Endothelial cell of umbilical vein (primary cell): ENCODE results near the gene IL6ST. TPM values are rescaled to one million over a fixed set of nuclear protein-coding genes. Genes with fewer than 3 reads are reported as not detected.

Experiments used
- BruUV-seq: library from RNA; stranded (reverse); fragments of 400-500 nt; replicated peaks from 2 replicates; lab custom pipeline; 2021; lab: Mats Ljungman, UMichigan
- CTCF ChIA-PET: fragments of 300-600, 350-600 bp; sonication (Branson Sonifier 250); formaldehyde crosslinking; loops from one replicate; lab custom pipeline; 2021; ENCODE audit warnings: antibody characterized with exemption, inconsistent platforms; lab: Charles Lee
- POLR2A ChIA-PET: fragments of 300-600, 350-600 bp; sonication (Branson Sonifier 250); formaldehyde crosslinking; loops from one replicate; lab custom pipeline; 2021; ENCODE audit warnings: antibody characterized with exemption, inconsistent platforms; lab: Charles Lee
- DNase-seq: peaks from one replicate; pipeline ENCODE4 v3.0.0-alpha.2; 2011; ENCODE audit warnings: low read depth, low spot score
- FAIRE-seq: peaks from 2 replicates; lab custom pipeline; 2011; peaks lifted over from hg19 to GRCh38; lab: Jason Lieb, UNC
- H2AFZ ChIP-seq: 2 replicates; pipeline ENCODE4 v1.6.0; 2012; ENCODE audit warnings: low read depth, low read length, control low read depth, inconsistent platforms
- H3K27ac ChIP-seq: 2 replicates; pipeline ENCODE4 v1.5.1; 2011; ENCODE audit warnings: low read depth, mild to moderate bottlenecking, control low read depth, low read length, moderate library complexity; ENCODE audit not compliant: insufficient read depth
- H3K27me3 ChIP-seq, 2 experiments: 2 replicates each; pipeline versions ENCODE4 v1.6.0 to v1.6.1; 2011; ENCODE audit warnings: low read length in 2 of 2, mixed read lengths in 1 of 2; ENCODE audit not compliant: control insufficient read depth in 2 of 2, insufficient read depth in 2 of 2
- H3K36me3 ChIP-seq, 2 experiments: 2 replicates in 1 of 2; 3 replicates in 1 of 2; pipeline ENCODE4 v1.5.1; 2011; ENCODE audit warnings: low read length in 2 of 2, mild to moderate bottlenecking in 1 of 2, moderate library complexity in 1 of 2; ENCODE audit not compliant: control insufficient read depth in 2 of 2, insufficient read depth in 2 of 2; ENCODE audit errors: extremely low read depth in 1 of 2
- H3K4me1 ChIP-seq: 3 replicates; pipeline ENCODE4 v1.5.1; 2011; ENCODE audit warnings: mild to moderate bottlenecking, low read length; ENCODE audit not compliant: control insufficient read depth, insufficient read depth; ENCODE audit errors: extremely low read depth
- H3K4me2 ChIP-seq: 2 replicates; pipeline ENCODE4 v1.6.1; 2011; ENCODE audit warnings: low read length, control low read depth, mixed read lengths; ENCODE audit not compliant: insufficient read depth
- H3K4me3 ChIP-seq, 3 experiments: fragments of 200-600 bp in 1 of 3; sonication (generic), shearing (Covaris generic) in 1 of 3; replicated peaks in 1 of 3; 2 replicates each; pipeline ENCODE4 v1.5.1; 2011 to 2016; ENCODE audit warnings: control low read depth in 3 of 3, low read length in 3 of 3, mild to moderate bottlenecking in 2 of 3, inconsistent platforms in 1 of 3, low read depth in 1 of 3, moderate library complexity in 1 of 3; ENCODE audit not compliant: insufficient read depth in 1 of 3
- H3K79me2 ChIP-seq: 2 replicates; pipeline ENCODE4 v1.6.0; 2012; ENCODE audit warnings: low read length, inconsistent platforms; ENCODE audit not compliant: control insufficient read depth, insufficient read depth
- H3K9ac ChIP-seq: replicated peaks from 2 replicates; pipeline ENCODE3; 2011; ENCODE audit warnings: low read length, control low read depth; ENCODE audit not compliant: insufficient read depth; ENCODE audit errors: extremely low read depth
- H3K9me1 ChIP-seq: replicated peaks from 3 replicates; pipeline ENCODE4 v1.6.0; 2011; ENCODE audit warnings: mild to moderate bottlenecking, low read length; ENCODE audit not compliant: control insufficient read depth, insufficient read depth; ENCODE audit errors: extremely low read depth
- H3K9me3 ChIP-seq: replicated peaks from 2 replicates; pipeline ENCODE4 v1.5.1; 2012; ENCODE audit warnings: low read length, inconsistent platforms; ENCODE audit not compliant: control insufficient read depth, insufficient read depth
- H4K20me1 ChIP-seq: replicated peaks from 2 replicates; pipeline ENCODE3; 2011; ENCODE audit warnings: mild to moderate bottlenecking, low read length; ENCODE audit not compliant: control insufficient read depth, insufficient read depth; ENCODE audit errors: extremely low read depth
- CTCF ChIP-seq, 2 donors: IDR thresholded peaks; 1 replicate in 1 of 2; 2 replicates in 1 of 2; pipeline ENCODE4 v1.5.1; 2011; ENCODE audit warnings: low read length in 2 of 2, mild to moderate bottlenecking in 2 of 2, moderate library complexity in 2 of 2, control low read depth in 1 of 2, inconsistent platforms in 1 of 2, low read depth in 1 of 2; ENCODE audit not compliant: insufficient read depth in 1 of 2; ENCODE audit errors: extremely low read depth in 1 of 2
- EZH2 ChIP-seq: IDR thresholded peaks from 2 replicates; pipeline ENCODE4 v1.6.1; 2012; ENCODE audit warnings: borderline replicate concordance, low read depth, mild to moderate bottlenecking, moderate library complexity, low read length, inconsistent platforms; ENCODE audit not compliant: severe bottlenecking
- FOS ChIP-seq: IDR thresholded peaks from 2 replicates; pipeline ENCODE4 v1.6.1; 2011; ENCODE audit warnings: mild to moderate bottlenecking, low read length, moderate library complexity, borderline replicate concordance; ENCODE audit not compliant: insufficient read depth
- GATA2 ChIP-seq: IDR thresholded peaks from 2 replicates; pipeline ENCODE4 v1.7.0; 2011; ENCODE audit warnings: low read depth, mild to moderate bottlenecking, moderate library complexity, mixed read lengths, low read length; ENCODE audit not compliant: insufficient read length, insufficient read depth
- JUN ChIP-seq: IDR thresholded peaks from 2 replicates; pipeline ENCODE4 v1.6.1; 2011; ENCODE audit warnings: borderline replicate concordance, low read depth; ENCODE audit not compliant: insufficient read length, insufficient read depth
- MAX ChIP-seq: IDR thresholded peaks from 2 replicates; pipeline ENCODE4 v1.6.1; 2011; ENCODE audit not compliant: insufficient read depth, insufficient read length
- MYC ChIP-seq: IDR thresholded peaks from one replicate; pipeline ENCODE4 v1.6.1; 2011; ENCODE audit warnings: mild to moderate bottlenecking, low read depth, low read length
- POLR2A ChIP-seq: IDR thresholded peaks from 2 replicates; pipeline ENCODE4 v1.6.1; 2012; ENCODE audit warnings: low read depth, mild to moderate bottlenecking, control low read depth, low read length
- POLR2AphosphoS5 ChIP-seq: IDR thresholded peaks from 2 replicates; pipeline ENCODE4 v1.6.1; 2012; ENCODE audit warnings: low read depth, mild to moderate bottlenecking, control low read depth, low read length, moderate library complexity; ENCODE audit not compliant: insufficient read depth
- dilution Hi-C: fragments of 300-500 bp; cut with MboI; formaldehyde crosslinking; loops from one replicate; pipeline ENCODE4 v1.15.0; 2019; ENCODE audit warnings: low sequenced_read_pairs; ENCODE audit not compliant: extremely low pct_ligation_motif_present
- intact Hi-C: fragments of 100-400 bp; cut with micrococcal nuclease; formaldehyde crosslinking; loops from one replicate; pipeline ENCODE4 v1.10.0; 2022
- polyA plus RNA-seq, 4 experiments: library from polyadenylated mRNA; depleted of rRNA in 3 of 4; stranded (reverse) in 3 of 4; unstranded in 1 of 4; fragments of >200 nt; gene quantifications; 2 replicates each; pipeline versions ENCODE4 v1.2.1 to v1.2.3, GENCODE V29; 2011 to 2012; ENCODE audit warnings: missing spikeins in 1 of 4
- total RNA-seq: library from RNA; stranded (reverse); gene quantifications from 2 replicates; pipeline ENCODE4 v1.2.3, GENCODE V29; 2021

Gene IL6ST
- total and polyA plus RNA-seq, 2 donors (not counting 3 experiments of a cell fraction or from before 2014, with no cell fraction given) = 135 to 345 TPM

GRCh38 chr5:56019306-56020272 is 24.8 kb upstream of the IL6ST start:
- no peak overlapping the region for H3K9ac ChIP-seq
- H3K9me1 ChIP-seq = no peaks in the 10 kb centered on the region
- TF ChIP-seq CTCF (IDR thresholded peaks at IDR 0.05; ENCODE audit: extremely low read depth in 1 of 2, insufficient read depth in 1 of 2, low read depth in 1 of 2, low read length in 2 of 2) (no peak), FOS (no peak), GATA2 (no peak), MAX (no peak), EZH2 (no peak), MYC (no peak), JUN (no peak), POLR2AphosphoS5 (no peak), POLR2A (no peak)
- H3K79me2 ChIP-seq = no peaks in the 10 kb centered on the region
- H3K27ac ChIP-seq = no peak overlapping the region
- H3K4me3 ChIP-seq = no peak overlapping the region
- no peaks in the 10 kb centered on the region for H3K36me3 ChIP-seq
- no peaks in the 10 kb centered on the region for H3K27me3 ChIP-seq
- DNase-seq (no peak), FAIRE-seq (no peak)
- no peaks in the 10 kb centered on the region for H3K9me3 ChIP-seq
- H2AFZ ChIP-seq = no peak overlapping the region
- POLR2A ChIA-PET = no interaction called here
- no TSS peak for BruUV-seq
- dilution Hi-C loops = no loop called here
- CTCF ChIA-PET = interaction anchor here (1.0 to 1.1 kb wide), 2 partner anchors 23 to 188 kb away, joined by 3 read pairs; no protein-coding TSS in a partner anchor
- intact Hi-C loops = no loop called here
- no peaks in the 10 kb centered on the region for H4K20me1 ChIP-seq
- no peak overlapping the region for H3K4me2 ChIP-seq
- no peaks in the 10 kb centered on the region for H3K4me1 ChIP-seq
